Glutamatergic neuron (in vitro differentiated cells): Measurements from ENCODE around the gene FAM163B. TPM values are rescaled to one million over a fixed set of nuclear protein-coding genes. Genes with fewer than 3 reads are reported as not detected.

ENCODE experiments used
- DNase-seq: peaks from one replicate; pipeline ENCODE4 v3.0.0; 2022
- H3K27ac Mint-ChIP-seq: one replicate; pipeline ENCODE4 v1.8.0; 2020; ENCODE audit warnings: mild to moderate bottlenecking, mixed read lengths, inconsistent platforms; ENCODE audit not compliant: unreplicated experiment
- H3K27me3 Mint-ChIP-seq: one replicate; pipeline ENCODE4 v1.8.0; 2020; ENCODE audit warnings: mild to moderate bottlenecking, moderate library complexity, mixed read lengths, inconsistent platforms; ENCODE audit not compliant: unreplicated experiment
- H3K36me3 Mint-ChIP-seq: one replicate; pipeline ENCODE4 v1.8.0; 2020; ENCODE audit warnings: mild to moderate bottlenecking, mixed read lengths, inconsistent platforms; ENCODE audit not compliant: unreplicated experiment
- H3K4me1 Mint-ChIP-seq: one replicate; pipeline ENCODE4 v1.8.0; 2020; ENCODE audit warnings: mild to moderate bottlenecking, low read depth, mixed read lengths, inconsistent platforms; ENCODE audit not compliant: unreplicated experiment
- H3K4me3 Mint-ChIP-seq: one replicate; pipeline ENCODE4 v1.8.0; 2020; ENCODE audit warnings: mild to moderate bottlenecking, mixed read lengths, inconsistent platforms; ENCODE audit not compliant: unreplicated experiment
- H3K9me3 Mint-ChIP-seq: one replicate; pipeline ENCODE4 v1.8.0; 2020; ENCODE audit warnings: mild to moderate bottlenecking, moderate library complexity, mixed read lengths, inconsistent platforms; ENCODE audit not compliant: unreplicated experiment
- total RNA-seq: library from RNA; stranded (reverse); fragmentation: NEBNext Ultra II Directional; extraction: Animal tissue kit (Norgen Biotek cat#: 25700); gene quantifications from one replicate; pipeline ENCODE4 v1.2.1, GENCODE V29; 2021; ENCODE audit not compliant: unreplicated experiment
- TF ChIP-seq, protein P1 (sequence below): fragments of 200-600 bp; sonication (generic); IDR thresholded peaks from one replicate; pipeline ENCODE4 v1.5.0; 2021; ENCODE audit not compliant: partially characterized antibody, unreplicated experiment

FAM163B gene
- total RNA-seq, 1 donor from 2014 or later, result 0.51 TPM

DNA sequence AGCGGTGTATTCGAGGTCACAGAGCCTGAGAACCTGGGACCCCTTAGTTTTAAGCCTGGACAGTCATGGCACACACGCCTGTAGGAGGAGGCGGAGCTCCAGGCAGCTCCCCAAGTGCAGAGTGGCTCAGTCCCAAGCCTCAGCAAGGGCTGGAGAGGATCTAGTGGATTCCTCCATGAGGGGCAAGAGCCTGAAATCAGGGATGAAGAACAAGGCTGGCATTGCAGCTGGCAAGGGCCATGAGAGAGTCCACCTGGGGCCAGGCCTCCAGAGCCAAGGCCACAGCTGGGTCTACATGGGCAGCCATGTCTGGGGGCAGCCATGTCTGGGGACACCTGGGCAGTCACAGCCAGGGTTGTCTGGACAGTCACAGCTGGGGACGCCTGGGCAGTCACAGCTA is 52.8 kb downstream of the FAM163B start:
- H3K27ac Mint-ChIP-seq, result peak overlapping the region; percentile 48
- peaks cover 16% of the 10 kb centered on the region for H3K27me3 Mint-ChIP-seq
- H3K4me3 Mint-ChIP-seq, result no peak overlapping the region
- TF ChIP-seq, protein P1, sequence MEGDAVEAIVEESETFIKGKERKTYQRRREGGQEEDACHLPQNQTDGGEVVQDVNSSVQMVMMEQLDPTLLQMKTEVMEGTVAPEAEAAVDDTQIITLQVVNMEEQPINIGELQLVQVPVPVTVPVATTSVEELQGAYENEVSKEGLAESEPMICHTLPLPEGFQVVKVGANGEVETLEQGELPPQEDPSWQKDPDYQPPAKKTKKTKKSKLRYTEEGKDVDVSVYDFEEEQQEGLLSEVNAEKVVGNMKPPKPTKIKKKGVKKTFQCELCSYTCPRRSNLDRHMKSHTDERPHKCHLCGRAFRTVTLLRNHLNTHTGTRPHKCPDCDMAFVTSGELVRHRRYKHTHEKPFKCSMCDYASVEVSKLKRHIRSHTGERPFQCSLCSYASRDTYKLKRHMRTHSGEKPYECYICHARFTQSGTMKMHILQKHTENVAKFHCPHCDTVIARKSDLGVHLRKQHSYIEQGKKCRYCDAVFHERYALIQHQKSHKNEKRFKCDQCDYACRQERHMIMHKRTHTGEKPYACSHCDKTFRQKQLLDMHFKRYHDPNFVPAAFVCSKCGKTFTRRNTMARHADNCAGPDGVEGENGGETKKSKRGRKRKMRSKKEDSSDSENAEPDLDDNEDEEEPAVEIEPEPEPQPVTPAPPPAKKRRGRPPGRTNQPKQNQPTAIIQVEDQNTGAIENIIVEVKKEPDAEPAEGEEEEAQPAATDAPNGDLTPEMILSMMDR, result no peak
- peaks cover 17% of the 10 kb centered on the region for H3K4me1 Mint-ChIP-seq
- DNase-seq, result no peak
- H3K36me3 Mint-ChIP-seq, result no peaks in the 10 kb centered on the region
- H3K9me3 Mint-ChIP-seq, result peaks cover 10% of the 10 kb centered on the region

DNA sequence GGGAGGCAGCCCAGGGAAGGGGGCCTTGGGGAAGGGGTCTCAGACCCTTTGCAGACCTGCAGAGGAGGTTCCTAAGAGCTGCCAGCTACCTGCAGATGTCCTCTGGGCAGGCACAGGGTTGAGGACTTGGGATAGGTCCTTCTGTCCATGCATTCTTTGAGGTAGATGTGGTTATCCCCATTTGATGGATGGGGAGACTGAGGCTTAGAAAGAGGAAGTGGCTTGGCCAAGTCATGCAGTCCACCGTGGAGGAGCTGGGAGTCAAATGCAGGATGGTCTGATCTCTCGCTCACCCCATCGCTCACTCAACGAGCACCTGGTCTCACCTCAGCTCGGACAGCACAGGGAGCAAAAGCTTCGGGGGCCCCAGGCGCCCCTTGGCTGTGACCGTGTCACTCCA is 54.5 kb downstream of the FAM163B start:
- H3K9me3 Mint-ChIP-seq, result peaks cover 10% of the 10 kb centered on the region
- H3K4me3 Mint-ChIP-seq, result no peak overlapping the region
- peaks cover 19% of the 10 kb centered on the region for H3K27me3 Mint-ChIP-seq
- H3K4me1 Mint-ChIP-seq, result peaks cover 14% of the 10 kb centered on the region
- H3K27ac Mint-ChIP-seq, result no peak overlapping the region
- TF ChIP-seq, protein P1, result no peak
- no peak for DNase-seq
- H3K36me3 Mint-ChIP-seq, result no peaks in the 10 kb centered on the region

DNA sequence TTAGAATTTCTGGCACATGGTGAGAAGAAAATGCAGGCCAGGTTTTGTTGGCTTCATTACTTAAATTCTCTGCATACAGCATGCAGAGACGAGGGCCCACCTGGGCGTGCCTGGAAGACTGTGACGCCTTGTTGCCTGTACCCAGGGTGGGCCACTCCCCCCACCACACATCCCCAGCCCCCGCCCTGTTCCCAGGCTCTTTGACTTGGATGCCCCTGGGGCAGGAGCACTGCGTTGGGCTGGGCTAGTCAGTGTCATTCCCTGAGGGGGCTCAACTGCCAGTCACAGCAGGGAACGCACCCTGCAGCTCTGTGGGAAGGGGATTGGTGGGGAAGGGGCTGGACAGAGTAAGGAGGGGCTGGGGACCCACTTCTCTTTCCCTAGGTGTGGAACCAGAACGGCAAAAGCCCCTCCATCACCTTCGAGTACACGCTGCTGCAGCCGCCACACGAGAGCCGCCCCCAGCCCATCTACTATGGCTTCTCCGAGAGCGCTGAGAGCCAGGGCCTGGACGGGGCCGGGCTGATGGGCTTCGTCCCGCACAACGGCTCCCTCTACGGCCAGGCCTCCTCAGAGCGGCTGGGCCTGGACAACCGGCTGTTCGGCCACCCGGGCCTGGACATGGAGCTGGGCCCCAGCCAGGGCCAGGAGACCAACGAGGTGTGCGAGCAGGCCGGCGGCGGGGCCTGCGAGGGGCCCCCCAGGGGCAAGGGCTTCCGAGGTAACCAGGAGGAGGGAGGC is 55.0 kb downstream of the FAM163B start:
- TF ChIP-seq, protein P1, result no peak
- Mint-ChIP-seq H3K4me3 (no peak overlapping the region), H3K27me3 (peaks cover 18% of the 10 kb centered on the region), H3K9me3 (peaks cover 10% of the 10 kb centered on the region), H3K4me1 (peaks cover 13% of the 10 kb centered on the region), H3K27ac (no peak overlapping the region), H3K36me3 (no peaks in the 10 kb centered on the region)
- DNase-seq, result no peak

DNA sequence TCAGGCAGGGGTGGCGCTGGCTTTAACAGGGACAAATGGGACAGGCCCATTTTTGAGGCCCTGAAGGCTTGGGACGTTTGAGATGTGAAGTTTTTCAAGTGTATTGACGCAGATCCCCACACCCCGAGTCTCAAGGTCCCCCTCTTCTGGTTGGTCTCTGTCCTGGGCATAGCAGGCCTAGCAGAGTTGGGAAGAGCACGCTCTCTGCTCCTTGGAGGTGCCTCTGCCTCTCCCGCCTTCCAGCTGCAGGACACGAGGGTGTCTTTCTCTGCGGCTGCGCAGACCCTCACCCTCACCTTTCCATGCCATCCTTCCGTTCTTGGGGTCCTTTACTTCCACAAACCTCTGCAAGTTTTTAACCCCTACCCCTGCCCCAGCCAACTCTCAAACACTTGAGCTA is 56.1 kb downstream of the FAM163B start:
- DNase-seq, result no peak
- H3K36me3 Mint-ChIP-seq, result no peaks in the 10 kb centered on the region
- peaks cover 11% of the 10 kb centered on the region for H3K27me3 Mint-ChIP-seq
- H3K27ac Mint-ChIP-seq, result no peak overlapping the region
- no peak overlapping the region for H3K4me3 Mint-ChIP-seq
- TF ChIP-seq, protein P1, result no peak
- H3K4me1 Mint-ChIP-seq, result peaks cover 3% of the 10 kb centered on the region
- peaks cover 3% of the 10 kb centered on the region for H3K9me3 Mint-ChIP-seq

DNA sequence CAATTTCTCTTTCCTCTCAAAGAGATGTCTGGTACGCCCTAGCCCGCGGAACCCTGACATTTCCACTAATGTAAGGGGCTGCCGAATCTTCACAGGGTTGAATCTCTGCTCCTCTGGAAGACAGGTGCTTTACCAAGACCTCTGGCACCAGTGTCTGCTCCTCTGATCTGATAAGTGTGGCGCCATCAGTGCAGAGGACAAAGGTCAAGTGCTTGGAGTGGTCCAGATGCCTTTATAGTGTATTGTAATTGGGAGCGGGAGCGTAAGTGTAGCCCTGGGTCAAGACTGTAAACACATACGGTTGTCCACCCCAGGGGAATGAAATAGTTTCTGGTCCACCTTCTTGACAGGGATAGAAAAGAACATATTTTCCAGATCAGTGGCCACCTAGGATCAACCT is 57.0 kb downstream of the FAM163B start:
- Mint-ChIP-seq H3K27ac (no peak overlapping the region), H3K36me3 (no peaks in the 10 kb centered on the region), H3K9me3 (peaks cover 2% of the 10 kb centered on the region), H3K27me3 (peaks cover 12% of the 10 kb centered on the region), H3K4me3 (no peak overlapping the region), H3K4me1 (no peaks in the 10 kb centered on the region)
- TF ChIP-seq, protein P1, result no peak
- no peak for DNase-seq
